ENCODE data around the gene ZFR2.
"Not testable (repeated sequence)": the region's sequence is repeated elsewhere in the genome, so short reads cannot be mapped to it uniquely, and the experiment has no call there.

ZFR2 gene

GRCh38 chr19:3868770-3869456, at the start of gene ZFR2:
Gene ZFR2, minus strand, starts transcription at chr19:3869038. Its CDS starts 21 bp downstream, at chr19:3869017.
- TF ChIP-seq GATA1 (IDR thresholded peaks at IDR 0.05; ENCODE audit: low read depth, low read length) (no peak), POLR2A (IDR thresholded peaks at IDR 0.05; ENCODE audit: low read length) (no peak)
- peak in 1 of 2 experiments; percentile 19 for DNase-seq

- TF ChIP-seq GATA1 (IDR thresholded peaks at IDR 0.05; ENCODE audit: low read depth, low read length), result no peak
- no peak for TF ChIP-seq POLR2A (IDR thresholded peaks at IDR 0.05; ENCODE audit: low read length)
- no peak for DNase-seq
Observed at GRCh38 chr19:3916033-3916432, 47.2 kb upstream of the ZFR2 start.

GRCh38 chr19:3914199-3914598, 45.4 kb upstream of the ZFR2 start:
- DNase-seq, result no peak
- TF ChIP-seq POLR2A (IDR thresholded peaks at IDR 0.05; ENCODE audit: low read length) (no peak), GATA1 (IDR thresholded peaks at IDR 0.05; ENCODE audit: low read depth, low read length) (no peak)

DNA sequence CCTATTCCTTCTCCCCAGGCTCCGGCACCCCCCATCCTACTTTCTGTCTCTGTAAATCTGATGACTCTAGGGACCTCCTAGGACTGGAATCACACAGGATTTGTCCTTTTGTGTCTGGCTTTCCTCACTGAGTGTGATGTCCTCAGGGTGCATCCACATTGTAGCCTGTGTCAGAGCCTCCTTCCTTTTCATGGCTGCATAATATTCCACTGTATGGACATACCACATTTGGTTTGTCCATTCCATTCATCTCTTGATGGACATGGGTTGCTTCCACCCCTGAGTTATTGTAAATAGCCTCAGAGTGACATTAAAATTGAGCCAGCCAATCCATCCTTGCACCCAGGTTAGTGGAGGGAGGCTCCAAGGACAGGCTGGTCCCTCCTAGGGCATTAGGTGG, 41.3 kb upstream of the ZFR2 start:
- TF ChIP-seq GATA1 (IDR thresholded peaks at IDR 0.05; ENCODE audit: low read depth, low read length) (no peak), POLR2A (IDR thresholded peaks at IDR 0.05; ENCODE audit: low read length) (no peak)
- DNase-seq, result no peak

DNA sequence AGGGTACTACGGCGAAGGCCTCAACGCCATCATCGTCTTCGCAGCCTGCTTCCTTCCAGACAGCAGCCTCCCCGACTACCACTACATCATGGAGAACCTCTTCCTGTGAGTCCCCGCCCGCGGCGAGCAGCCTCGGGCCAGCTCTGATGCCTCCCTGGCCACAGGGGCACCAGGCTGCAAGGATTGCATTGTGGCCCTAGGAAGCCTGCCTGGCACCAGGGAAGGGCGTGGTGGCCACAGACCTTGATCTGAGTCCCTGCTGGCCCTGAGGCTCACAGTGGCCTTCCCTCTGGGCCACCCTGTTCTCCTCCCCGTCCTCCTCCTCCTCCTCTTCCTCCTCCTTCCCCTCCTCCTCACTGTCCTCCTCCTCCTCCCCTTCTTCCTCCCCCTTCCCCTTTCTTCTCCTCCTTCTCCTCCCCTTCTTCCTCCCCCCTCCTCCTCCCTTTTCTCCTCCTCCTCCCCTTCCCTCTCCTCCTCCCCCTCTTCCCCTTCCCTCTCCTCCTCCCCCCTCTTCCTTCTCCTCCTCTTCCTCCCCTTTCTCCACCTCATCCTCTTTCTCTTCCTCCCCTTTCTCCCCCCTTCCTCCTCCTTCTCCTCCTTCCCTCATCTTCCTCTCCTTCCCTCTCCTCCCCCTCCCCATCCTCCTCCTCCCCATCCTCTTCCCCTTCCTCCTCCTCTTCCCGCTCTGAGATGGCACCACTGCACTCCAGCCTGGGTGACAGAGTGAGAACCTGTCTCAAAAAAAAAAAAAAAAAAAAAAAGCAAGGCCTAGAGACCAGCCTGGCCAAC, 39.6 kb upstream of the ZFR2 start:
- DNase-seq, result no peak
- no peak for TF ChIP-seq POLR2A (IDR thresholded peaks at IDR 0.05; ENCODE audit: low read length)
- no peak for TF ChIP-seq GATA1 (IDR thresholded peaks at IDR 0.05; ENCODE audit: low read depth, low read length)

DNA sequence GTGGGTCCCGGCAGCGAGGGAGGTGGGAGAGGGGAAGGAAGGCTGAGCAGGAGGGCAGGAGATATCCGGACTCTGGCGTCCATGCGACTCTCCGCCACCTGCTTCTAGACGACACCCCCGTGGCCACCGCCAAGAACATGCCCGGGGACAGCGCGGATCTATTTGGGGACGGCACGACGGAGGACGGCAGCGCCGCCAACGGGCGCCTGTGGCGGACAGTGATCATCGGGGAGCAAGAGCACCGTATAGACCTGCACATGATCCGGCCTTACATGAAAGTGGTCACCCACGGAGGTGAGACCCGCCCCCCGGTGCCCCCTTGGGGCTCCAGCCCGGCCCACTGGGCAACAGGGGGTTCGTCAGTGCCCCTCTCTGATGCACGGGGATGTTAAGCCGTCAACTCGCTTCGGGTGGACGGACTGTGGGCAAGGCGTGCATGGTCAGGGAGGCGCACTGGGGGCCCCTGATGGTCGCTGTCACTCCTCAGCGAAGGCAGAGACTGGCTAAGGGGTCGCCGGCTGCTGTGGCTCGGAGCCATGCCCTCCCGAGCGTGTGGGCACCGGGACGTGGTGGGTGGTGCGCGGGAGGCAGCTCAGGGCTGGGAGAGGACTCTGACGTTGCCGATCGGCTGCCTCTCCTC, 38.9 kb upstream of the ZFR2 start:
- TF ChIP-seq POLR2A (IDR thresholded peaks at IDR 0.05; ENCODE audit: low read length), result no peak
- no peak for TF ChIP-seq GATA1 (IDR thresholded peaks at IDR 0.05; ENCODE audit: low read depth, low read length)
- no peak for DNase-seq

- DNase-seq, result no peak
- TF ChIP-seq GATA1 (IDR thresholded peaks at IDR 0.05; ENCODE audit: low read depth, low read length) (no peak), POLR2A (IDR thresholded peaks at IDR 0.05; ENCODE audit: low read length) (no peak)
Observed at GRCh38 chr19:3904233-3904632, 35.4 kb upstream of the ZFR2 start.

GRCh38 chr19:3902317-3902973, 33.6 kb upstream of the ZFR2 start:
- DNase-seq, result no peak

GRCh38 chr19:3899531-3900294, 30.9 kb upstream of the ZFR2 start:
- TF ChIP-seq GATA1 (IDR thresholded peaks at IDR 0.05; ENCODE audit: low read depth, low read length) (no peak), POLR2A (IDR thresholded peaks at IDR 0.05; ENCODE audit: low read length) (no peak)
- no peak for DNase-seq

More at GRCh38 chr19:3902317-3902973, 33.6 kb upstream of the ZFR2 start:
- TF ChIP-seq POLR2A (IDR thresholded peaks at IDR 0.05; ENCODE audit: low read length) (no peak), GATA1 (IDR thresholded peaks at IDR 0.05; ENCODE audit: low read depth, low read length) (no peak)

DNA sequence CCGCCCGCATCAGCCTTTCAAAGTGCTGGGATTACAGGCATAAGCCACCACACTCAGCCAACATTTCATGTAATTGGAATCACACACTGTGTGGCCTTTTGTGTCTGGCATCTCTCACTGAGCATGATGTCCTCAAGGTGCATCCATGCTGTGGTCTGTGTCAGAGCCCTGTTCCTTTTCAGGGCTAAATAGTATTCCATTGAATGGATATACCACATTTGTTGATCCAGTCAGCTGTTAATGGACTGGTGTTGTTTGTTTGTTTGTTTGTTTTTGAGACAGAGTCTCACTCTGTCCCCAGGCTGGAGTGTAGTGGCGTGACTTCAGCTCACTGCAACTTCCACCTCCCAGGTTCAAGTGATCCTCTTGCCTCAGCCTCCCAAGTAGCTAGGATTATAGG, 29.6 kb upstream of the ZFR2 start:
- DNase-seq, result no peak

DNA sequence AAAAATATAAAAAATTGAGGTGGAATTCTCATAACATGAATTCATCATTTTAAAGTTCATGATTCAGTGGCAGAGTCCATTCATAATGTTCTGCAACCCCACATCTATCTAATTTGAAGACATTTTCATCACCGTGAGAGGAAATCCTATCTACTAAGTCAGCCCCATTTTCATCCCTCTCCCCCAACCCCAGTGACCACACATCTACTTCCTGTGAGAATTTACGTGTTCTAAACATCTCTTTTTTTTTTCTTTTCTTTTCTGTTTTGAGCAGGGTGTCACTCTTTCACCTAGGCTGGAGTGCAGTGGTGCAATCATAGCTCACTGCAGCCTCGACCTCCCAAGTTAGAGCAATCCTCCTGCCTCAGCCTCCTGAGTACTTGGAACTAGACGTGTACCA, 29.1 kb upstream of the ZFR2 start:
- DNase-seq, result no peak

More for the DNA sequence above, 29.6 kb upstream of the ZFR2 start:
- no peak for TF ChIP-seq GATA1 (IDR thresholded peaks at IDR 0.05; ENCODE audit: low read depth, low read length)
- TF ChIP-seq POLR2A (IDR thresholded peaks at IDR 0.05; ENCODE audit: low read length), result no peak

GRCh38 chr19:3895788-3896187, 26.9 kb upstream of the ZFR2 start:
- no peak for DNase-seq
- no peak for TF ChIP-seq POLR2A (IDR thresholded peaks at IDR 0.05; ENCODE audit: low read length)
- TF ChIP-seq GATA1 (IDR thresholded peaks at IDR 0.05; ENCODE audit: low read depth, low read length), result no peak

More for the DNA sequence above, 29.1 kb upstream of the ZFR2 start:
- TF ChIP-seq GATA1 (IDR thresholded peaks at IDR 0.05; ENCODE audit: low read depth, low read length) (no peak), POLR2A (IDR thresholded peaks at IDR 0.05; ENCODE audit: low read length) (no peak)

DNA sequence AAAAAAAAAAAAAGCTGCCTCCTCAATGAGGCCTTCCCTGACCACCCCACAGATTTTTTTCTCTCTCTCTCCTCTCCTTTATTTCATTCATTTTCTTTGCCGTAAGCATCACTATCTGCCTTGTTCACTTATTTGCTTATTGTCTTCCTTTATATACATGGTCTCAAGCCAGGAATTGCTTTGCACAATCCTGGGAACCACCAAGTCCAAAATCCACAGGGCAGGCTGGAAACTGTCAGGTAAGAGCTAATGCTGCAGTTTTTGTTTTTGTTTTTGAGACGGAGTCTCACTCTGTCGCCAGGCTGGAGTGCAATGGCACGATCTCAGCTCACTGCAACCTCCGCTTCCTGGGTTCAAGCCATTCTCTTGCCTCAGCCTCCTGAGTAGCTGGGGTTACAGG, 26.1 kb upstream of the ZFR2 start:
- not testable (repeated sequence) for DNase-seq

Data from erythroblast (primary cell).